ENCODE results near the gene IFIH1. TPM values are rescaled to one million over a fixed set of nuclear protein-coding genes. Genes with fewer than 3 reads are reported as not detected.

IFIH1 gene
- total RNA-seq, 1 experiment from 2014 or later = 7.8 TPM

DNA sequence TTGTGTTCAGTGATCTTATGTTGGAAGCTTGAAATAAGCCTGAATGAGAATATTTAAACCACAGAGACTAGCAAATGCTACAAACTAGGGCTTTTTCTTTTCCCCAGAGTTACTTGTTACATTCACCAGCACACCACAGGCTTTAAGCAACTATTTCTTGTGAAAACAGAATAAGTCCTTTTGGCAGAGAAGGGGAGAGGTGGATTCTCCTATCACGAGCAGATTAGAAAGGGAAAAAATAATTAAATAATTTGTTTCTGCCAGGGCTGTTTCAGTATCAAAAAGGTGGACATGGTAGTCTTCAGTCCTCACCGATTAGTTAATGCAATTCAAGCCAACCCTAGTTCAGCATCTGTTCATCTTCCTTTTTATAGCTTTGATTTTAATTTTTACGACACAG, 12.6 kb downstream of the IFIH1 start:
- Histone ChIP-seq H3K4me2 (ENCODE audit: low read length) (no peak overlapping the region), H3K79me2 (ENCODE audit: low read length) (no peaks in the 10 kb centered on the region), H2AFZ (ENCODE audit: low read length) (no peak overlapping the region), H3K9ac (ENCODE audit: low read length) (no peak overlapping the region), H3F3A (ENCODE audit: low read length, unreplicated experiment) (no peaks in the 10 kb centered on the region), H3K27ac (ENCODE audit: low read length) (no peak overlapping the region), H3K4me1 (ENCODE audit: insufficient read depth, low read length) (peaks cover 4% of the 10 kb centered on the region; the same call in 1 of the 2 replicates), H3K9me2 (replicated peaks; ENCODE audit: low read length) (no peaks in the 10 kb centered on the region), H3K4me3 (ENCODE audit: low read length) (no peak overlapping the region), H3K9me3 (ENCODE audit: low read length) (no peaks in the 10 kb centered on the region), H4K20me1 (ENCODE audit: low read length) (no peaks in the 10 kb centered on the region), H3K36me3 (ENCODE audit: low read depth, low read length) (no peaks in the 10 kb centered on the region), H3K27me3 (ENCODE audit: low read length) (no peaks in the 10 kb centered on the region)
- BruUV-seq (replicated peaks) = no TSS peak
- no peak for DNase-seq
- intact Hi-C loops (cut with micrococcal nuclease) = no loop called here
- CTCF ChIA-PET = no interaction called here
- ATAC-seq = no peak
- POLR2A ChIA-PET (ENCODE audit: unreplicated experiment) = no interaction called here
- TF ChIP-seq EZH2 (IDR thresholded peaks at IDR 0.05; ENCODE audit: low read length, unreplicated experiment) (no peak), EZH2phosphoT487 (IDR thresholded peaks at IDR 0.05; ENCODE audit: borderline replicate concordance, low read length) (no peak)

DNA sequence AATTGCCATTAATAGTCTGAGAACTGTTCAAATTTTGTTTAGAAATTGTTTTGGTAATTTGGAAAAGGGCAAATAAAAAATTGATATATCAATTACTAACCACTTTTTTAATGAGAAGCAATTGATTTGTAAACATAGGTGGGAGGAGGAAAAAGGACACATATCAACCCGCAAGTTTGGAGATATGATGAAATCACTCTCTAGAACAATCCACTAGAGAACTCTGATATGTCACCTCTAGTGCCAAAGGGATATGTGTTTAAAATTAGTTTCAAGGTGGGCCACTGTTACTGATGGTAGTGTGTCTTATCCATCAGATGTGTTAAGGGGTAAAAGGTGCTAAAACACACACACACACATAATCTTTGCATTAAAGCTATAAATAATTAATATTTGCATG, 16.6 kb downstream of the IFIH1 start:
- no peaks in the 10 kb centered on the region for H3K9me3 ChIP-seq (ENCODE audit: low read length)
- H3K27me3 ChIP-seq (ENCODE audit: low read length) = no peaks in the 10 kb centered on the region
- intact Hi-C loops (cut with micrococcal nuclease) = loop anchor here (2.0 kb wide), 1 partner anchor 33 kb away; no protein-coding TSS in a partner anchor
- ATAC-seq = no peak
- H3K4me2 ChIP-seq (ENCODE audit: low read length) = no peak overlapping the region
- no TSS peak for BruUV-seq (replicated peaks)
- no peaks in the 10 kb centered on the region for H3K9me2 ChIP-seq (replicated peaks; ENCODE audit: low read length)
- H3K36me3 ChIP-seq (ENCODE audit: low read depth, low read length) = no peaks in the 10 kb centered on the region
- no peaks in the 10 kb centered on the region for H4K20me1 ChIP-seq (ENCODE audit: low read length)
- H3K4me1 ChIP-seq (ENCODE audit: insufficient read depth, low read length) = no peaks in the 10 kb centered on the region; the same call in 1 of the 2 replicates
- H3K4me3 ChIP-seq (ENCODE audit: low read length) = no peak overlapping the region
- no peak overlapping the region for H2AFZ ChIP-seq (ENCODE audit: low read length)
- ChIA-PET CTCF (interaction anchor here (0.6 to 1.0 kb wide), 2 partner anchors 147 to 158 kb away, joined by 3 to 4 read pairs; no protein-coding TSS in a partner anchor), POLR2A (ENCODE audit: unreplicated experiment) (no interaction called here)
- TF ChIP-seq EZH2 (IDR thresholded peaks at IDR 0.05; ENCODE audit: low read length, unreplicated experiment) = no peak
- TF ChIP-seq, protein P1, sequence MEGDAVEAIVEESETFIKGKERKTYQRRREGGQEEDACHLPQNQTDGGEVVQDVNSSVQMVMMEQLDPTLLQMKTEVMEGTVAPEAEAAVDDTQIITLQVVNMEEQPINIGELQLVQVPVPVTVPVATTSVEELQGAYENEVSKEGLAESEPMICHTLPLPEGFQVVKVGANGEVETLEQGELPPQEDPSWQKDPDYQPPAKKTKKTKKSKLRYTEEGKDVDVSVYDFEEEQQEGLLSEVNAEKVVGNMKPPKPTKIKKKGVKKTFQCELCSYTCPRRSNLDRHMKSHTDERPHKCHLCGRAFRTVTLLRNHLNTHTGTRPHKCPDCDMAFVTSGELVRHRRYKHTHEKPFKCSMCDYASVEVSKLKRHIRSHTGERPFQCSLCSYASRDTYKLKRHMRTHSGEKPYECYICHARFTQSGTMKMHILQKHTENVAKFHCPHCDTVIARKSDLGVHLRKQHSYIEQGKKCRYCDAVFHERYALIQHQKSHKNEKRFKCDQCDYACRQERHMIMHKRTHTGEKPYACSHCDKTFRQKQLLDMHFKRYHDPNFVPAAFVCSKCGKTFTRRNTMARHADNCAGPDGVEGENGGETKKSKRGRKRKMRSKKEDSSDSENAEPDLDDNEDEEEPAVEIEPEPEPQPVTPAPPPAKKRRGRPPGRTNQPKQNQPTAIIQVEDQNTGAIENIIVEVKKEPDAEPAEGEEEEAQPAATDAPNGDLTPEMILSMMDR (conservative IDR thresholded peaks at IDR 0.05; ENCODE audit: low read depth, low read length) = no peak
- TF ChIP-seq EZH2phosphoT487 (IDR thresholded peaks at IDR 0.05; ENCODE audit: borderline replicate concordance, low read length) = no peak
- no peak overlapping the region for H3K27ac ChIP-seq (ENCODE audit: low read length)
- no peaks in the 10 kb centered on the region for H3F3A ChIP-seq (ENCODE audit: low read length, unreplicated experiment)
- H3K79me2 ChIP-seq (ENCODE audit: low read length) = no peaks in the 10 kb centered on the region
- no peak for DNase-seq
- no peak overlapping the region for H3K9ac ChIP-seq (ENCODE audit: low read length)

DNA sequence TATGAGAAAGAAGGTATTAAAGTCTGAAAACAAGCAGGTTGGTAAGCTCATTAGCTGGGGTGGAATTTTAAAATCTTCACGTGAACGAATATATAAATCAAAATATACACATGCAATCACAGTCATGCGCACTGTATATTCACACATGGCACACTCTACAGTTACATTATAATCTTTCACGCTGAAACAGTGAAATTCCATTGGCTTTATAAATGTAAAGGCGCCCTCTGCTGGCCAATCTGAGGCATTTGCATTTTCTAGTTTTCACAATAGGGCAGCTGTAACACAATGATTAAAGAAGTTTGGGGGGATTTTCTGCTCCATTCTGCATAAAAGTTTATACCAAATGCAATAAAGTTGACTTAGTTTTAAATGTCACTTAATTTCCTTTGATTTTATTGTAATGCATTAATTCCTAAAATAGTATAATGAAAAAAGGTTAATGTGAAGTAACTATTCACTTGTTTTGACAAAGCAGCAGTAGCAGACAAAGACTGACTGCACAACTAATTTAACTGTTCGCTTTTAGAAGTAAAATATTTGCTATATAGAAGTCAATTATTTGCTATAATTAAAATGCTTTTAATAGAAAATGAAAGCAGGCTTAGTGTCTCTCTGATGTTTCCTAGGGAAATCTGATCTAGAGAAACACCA, 17.2 kb downstream of the IFIH1 start:
- Histone ChIP-seq H3K27ac (ENCODE audit: low read length) (no peak overlapping the region), H3K79me2 (ENCODE audit: low read length) (no peaks in the 10 kb centered on the region), H2AFZ (ENCODE audit: low read length) (peak overlapping the region; percentile 79), H3K4me2 (ENCODE audit: low read length) (peak overlapping the region; percentile 76), H3K27me3 (ENCODE audit: low read length) (no peaks in the 10 kb centered on the region), H3K9me2 (replicated peaks; ENCODE audit: low read length) (no peaks in the 10 kb centered on the region), H3K9ac (ENCODE audit: low read length) (no peak overlapping the region), H3K4me3 (ENCODE audit: low read length) (peak overlapping the region; percentile 33), H3K36me3 (ENCODE audit: low read depth, low read length) (no peaks in the 10 kb centered on the region), H3K9me3 (ENCODE audit: low read length) (no peaks in the 10 kb centered on the region), H4K20me1 (ENCODE audit: low read length) (no peaks in the 10 kb centered on the region), H3F3A (ENCODE audit: low read length, unreplicated experiment) (no peaks in the 10 kb centered on the region), H3K4me1 (ENCODE audit: insufficient read depth, low read length) (no peaks in the 10 kb centered on the region; the same call in 1 of the 2 replicates)
- BruUV-seq (replicated peaks) = no TSS peak
- CTCF ChIA-PET = interaction anchor here (0.6 to 1.0 kb wide), 2 partner anchors 146 to 175 kb away, joined by 3 to 4 read pairs; no protein-coding TSS in a partner anchor
- TF ChIP-seq EZH2 (IDR thresholded peaks at IDR 0.05; ENCODE audit: low read length, unreplicated experiment) = no peak
- no peak for TF ChIP-seq EZH2phosphoT487 (IDR thresholded peaks at IDR 0.05; ENCODE audit: borderline replicate concordance, low read length)
- TF ChIP-seq, protein P1 (conservative IDR thresholded peaks at IDR 0.05; ENCODE audit: low read depth, low read length) = peak; percentile 92
- intact Hi-C loops (cut with micrococcal nuclease) = loop anchor here (2.0 kb wide), 1 partner anchor 34 kb away; no protein-coding TSS in a partner anchor
- DNase-seq = peak; percentile 72
- ATAC-seq = peak; percentile 83
- POLR2A ChIA-PET (ENCODE audit: unreplicated experiment) = no interaction called here
